NCI-H524 treated with DMSO at 0.1 percent for 48 hours (cell line): Measurements from ENCODE around the gene ATG16L2.
"Not testable (repeated sequence)": the region's sequence is repeated elsewhere in the genome, so short reads cannot be mapped to it uniquely, and the experiment has no call there.

Source experiments
- DNase-seq: peaks from one replicate; lab custom pipeline; 2025; lab: John Stamatoyannopoulos, UW

The ATG16L2 gene

GRCh38 chr11:72806378-72806777, 7.8 kb upstream of the ATG16L2 start:
- not testable (repeated sequence) for DNase-seq

- no peak for DNase-seq
Measured at GRCh38 chr11:72807021-72807693, 7.1 kb upstream of the ATG16L2 start.

- no peak for DNase-seq
Measured at GRCh38 chr11:72807792-72808191, 6.4 kb upstream of the ATG16L2 start.

DNA sequence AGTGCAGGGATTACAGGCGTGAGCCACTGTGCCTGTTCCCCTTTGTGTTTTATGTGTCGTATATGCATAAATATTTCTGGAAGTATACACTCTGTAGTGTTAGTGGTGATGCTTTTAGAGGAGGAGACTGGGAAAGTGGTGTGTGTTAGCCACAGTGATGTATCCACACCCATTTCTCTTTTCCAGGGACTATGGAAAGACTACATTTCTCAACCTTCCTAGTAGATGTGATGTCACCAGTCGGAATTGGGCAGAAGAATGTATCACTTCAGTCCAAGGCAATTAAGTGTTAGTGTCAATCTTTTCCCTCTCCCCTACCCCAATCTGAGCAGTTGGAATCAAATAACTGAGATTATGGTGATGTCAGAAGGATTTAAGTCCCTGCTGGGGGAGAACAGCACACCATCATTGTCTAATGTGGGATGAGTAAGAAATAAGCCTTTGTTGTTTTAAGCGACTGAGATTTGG, 5.8 kb upstream of the ATG16L2 start:
- DNase-seq: no peak

DNA sequence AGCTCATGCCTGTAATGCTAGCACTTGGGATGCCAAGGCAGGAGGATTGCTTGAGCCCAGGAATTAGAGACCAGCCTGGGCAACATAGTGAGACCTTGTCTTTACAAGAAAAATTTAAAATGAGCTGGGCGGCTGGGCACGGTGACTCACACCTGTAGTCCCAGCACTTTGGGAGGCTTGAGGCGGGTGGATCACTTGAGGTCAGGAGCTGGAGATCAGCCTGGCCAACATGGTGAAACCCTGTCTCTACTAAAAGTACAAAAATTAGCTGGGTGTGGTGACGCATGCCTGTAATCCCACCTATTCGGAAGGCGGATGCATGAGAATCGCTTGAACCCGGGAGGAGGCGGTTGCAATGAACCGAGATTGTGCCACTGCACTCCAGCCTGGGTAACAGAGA, 2.5 kb upstream of the ATG16L2 start:
- not testable (repeated sequence) for DNase-seq

- no peak for DNase-seq
Measured at GRCh38 chr11:72812604-72812966, 1.6 kb upstream of the ATG16L2 start.

- no peak for DNase-seq
Measured at GRCh38 chr11:72812967-72813739, 1.1 kb upstream of the ATG16L2 start.

- no peak for DNase-seq
Measured at GRCh38 chr11:72813740-72814285, 398 bp upstream of the ATG16L2 start.

DNA sequence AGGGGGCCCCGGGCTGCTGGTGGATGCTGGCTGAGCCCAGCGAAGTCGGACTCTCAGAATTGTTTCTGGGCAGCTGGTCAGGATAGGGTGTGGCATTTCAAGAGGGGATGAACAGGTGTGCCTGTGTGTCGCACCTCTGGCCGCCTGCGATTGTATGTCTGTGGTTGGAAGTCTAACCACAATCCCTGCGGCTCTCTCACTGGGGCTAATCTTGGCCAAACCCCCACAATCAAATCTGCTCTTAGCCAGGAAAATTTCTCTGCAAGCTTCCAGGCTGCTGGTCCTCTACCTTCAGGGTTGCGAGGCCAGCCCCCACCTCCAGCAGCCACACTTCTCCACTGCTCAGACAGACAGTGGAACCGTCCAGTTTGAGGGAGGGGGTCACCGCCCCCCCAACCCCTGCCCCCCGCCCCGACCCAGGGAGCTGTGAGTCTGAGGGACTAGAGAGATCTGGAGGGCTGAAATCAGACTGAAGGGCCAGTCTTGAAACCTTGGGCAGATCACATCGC, 953 bp downstream of the ATG16L2 start:
- no peak for DNase-seq

DNA sequence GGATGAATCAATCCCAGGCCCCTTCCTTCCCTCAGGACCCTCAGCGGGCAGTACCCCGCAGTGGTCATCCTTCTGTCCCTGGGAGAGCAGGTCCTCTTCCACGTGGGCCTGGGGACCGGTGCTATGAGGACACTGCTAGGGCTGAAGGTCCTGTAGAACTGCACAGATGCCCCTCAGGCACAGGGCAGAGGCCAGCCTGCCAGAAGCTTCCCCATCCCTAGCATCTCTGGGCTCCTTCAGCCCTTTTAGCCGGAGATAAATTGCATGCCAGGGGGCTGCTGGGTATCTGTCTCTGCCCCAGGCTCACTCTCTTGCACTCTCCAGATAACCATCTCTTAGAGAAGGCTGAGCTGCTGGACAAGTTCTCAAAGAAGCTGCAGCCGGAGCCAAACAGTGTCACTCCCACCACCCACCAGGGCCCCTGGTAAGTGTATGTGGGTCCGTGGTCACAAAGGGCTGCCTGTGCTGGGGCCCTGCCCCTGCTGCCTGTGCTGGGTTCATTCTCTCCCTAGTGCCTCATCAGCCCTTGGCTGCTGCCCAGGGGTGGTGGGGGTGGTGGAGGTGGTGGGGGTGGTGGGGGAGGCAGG, 2.3 kb downstream of the ATG16L2 start:
- no peak for DNase-seq

DNA sequence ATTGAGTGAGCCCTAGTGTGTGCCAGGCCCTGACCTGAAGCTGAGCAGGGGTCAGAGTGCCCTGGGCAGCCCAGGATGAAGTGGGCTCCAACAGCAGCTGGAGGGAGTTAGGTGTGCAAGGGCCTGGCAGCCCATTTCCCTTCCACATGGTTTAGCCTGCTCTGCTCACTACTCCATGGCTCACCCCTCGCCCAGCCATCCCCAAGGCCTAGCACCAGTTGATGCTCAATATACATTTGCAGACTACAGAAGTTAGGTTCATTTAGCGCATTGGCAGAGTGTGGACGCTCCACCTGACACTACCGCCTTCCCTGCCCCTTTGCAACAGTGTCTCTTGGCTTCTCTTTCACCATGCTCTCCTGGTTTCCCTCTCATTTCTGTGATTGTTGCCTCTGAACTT, 3.8 kb downstream of the ATG16L2 start:
- no peak for DNase-seq

- no peak for DNase-seq
Measured at GRCh38 chr11:72818971-72819370, 4.8 kb downstream of the ATG16L2 start.

DNA sequence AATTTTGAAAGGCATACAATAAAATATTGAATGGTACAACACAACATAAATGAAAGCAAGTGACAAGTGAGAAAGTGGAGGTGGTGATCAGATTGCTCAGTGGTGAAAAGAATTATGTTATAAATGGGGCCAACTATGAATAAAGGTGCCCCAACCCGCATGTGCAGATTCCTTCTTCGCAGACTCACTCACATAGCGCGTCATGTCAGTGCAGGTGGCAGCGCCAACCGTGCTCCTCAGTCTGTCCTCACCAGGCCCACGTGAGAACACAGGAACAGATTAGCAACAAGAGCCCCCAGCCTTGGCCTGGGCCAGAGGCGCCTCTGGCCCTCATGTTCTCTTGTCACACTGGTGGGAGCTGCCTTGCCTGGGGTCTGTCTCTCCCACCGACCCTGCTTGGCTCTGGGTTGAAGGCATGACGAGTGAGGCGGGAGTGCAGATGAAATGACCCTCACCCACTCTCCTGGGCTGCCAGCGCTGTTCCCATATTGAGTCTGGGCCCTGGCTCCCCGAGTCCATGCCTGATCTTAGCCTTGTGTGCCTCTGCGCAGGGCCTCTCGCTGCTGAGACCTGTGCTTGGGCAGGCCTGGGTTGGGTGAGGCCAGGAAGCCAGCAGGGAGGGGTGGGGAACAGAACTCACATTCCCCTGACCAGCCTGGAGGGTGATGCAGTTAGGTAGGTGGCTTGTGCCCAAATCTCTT, 6.4 kb downstream of the ATG16L2 start:
- no peak for DNase-seq

DNA sequence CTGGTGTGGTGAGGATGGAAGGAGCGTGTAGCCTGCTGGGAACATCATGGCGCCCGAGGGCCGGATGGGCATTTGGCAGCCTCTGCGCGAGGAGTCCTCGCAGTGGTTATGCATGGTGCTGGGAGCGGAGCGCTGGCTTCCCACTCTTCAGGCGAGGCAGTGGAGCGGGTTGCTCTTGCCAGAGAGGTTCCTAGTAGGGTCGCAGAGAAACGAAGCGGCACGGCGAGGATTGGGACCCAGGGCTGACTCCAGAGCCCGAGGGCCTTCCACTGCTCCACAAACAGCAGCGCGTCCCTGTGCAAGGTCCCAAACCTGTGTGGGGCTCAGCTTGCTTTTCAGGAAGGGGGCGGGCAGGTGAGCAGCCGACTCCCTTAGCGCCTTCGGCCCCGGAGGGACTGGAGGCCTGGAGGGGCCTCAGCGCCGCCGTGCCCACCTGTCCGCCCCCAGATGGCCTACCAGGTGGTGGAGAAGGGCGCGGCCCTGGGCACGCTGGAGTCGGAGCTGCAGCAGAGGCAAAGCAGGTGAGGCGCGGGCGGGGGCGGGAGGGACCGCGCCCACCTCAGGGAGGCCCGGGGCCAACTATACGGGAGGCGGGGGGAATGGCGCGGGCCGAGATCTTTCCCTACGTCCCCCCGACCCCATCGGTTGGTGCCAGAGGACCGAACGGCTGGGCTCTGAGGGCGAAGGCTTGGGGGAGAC, 7.2 kb downstream of the ATG16L2 start:
- DNase-seq: no peak

DNA sequence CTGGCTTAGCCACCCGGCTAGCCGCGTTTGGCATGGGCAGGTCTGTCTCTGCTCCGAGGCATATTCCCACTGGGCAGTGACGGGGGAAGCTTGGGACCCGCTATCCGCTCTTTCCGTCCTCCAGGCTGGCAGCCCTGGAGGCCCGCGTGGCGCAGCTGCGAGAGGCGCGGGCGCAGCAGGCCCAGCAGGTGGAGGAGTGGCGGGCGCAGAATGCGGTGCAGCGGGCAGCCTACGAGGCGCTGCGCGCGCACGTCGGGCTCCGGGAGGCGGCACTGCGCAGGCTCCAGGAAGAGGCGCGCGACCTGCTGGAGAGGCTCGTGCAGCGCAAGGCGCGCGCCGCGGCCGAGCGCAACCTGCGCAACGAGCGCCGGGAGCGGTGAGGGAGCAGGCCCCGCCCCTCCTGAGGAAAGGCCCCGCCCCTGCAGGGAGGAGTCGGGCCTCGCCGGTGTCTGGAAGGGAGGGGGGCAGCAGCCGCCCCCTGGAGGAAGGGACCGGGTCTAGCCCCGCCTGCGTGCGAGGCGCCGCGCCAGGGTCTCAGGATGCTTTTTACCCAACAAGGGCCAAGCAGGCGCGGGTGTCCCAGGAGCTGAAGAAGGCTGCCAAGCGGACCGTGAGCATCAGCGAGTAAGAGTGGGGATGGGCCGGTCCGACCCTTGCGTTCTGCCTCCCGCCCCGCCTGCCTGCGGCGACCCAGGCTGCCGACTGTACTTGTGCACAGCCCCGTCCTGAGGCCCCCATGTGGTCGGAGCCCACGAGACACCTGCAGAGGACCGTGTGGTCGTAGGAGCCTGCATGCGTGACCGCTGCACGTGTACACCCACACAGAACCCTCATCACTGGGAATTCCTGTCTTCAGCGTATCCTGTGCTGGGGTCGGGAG, 7.9 kb downstream of the ATG16L2 start:
- DNase-seq: peak; percentile 52

GRCh38 chr11:72823105-72823804, 9.0 kb downstream of the ATG16L2 start:
- DNase-seq: no peak

GRCh38 chr11:72824020-72824419, 9.8 kb downstream of the ATG16L2 start:
- no peak for DNase-seq

- no peak for DNase-seq
Measured at GRCh38 chr11:72824811-72825505, 10.7 kb downstream of the ATG16L2 start.

GRCh38 chr11:72825661-72826060, 11.4 kb downstream of the ATG16L2 start:
- DNase-seq: no peak
